Heart left ventricle (tissue), 16 donors: ENCODE results near the gene JAK3. TPM values are rescaled to one million over a fixed set of nuclear protein-coding genes. Genes with fewer than 3 reads are reported as not detected.
"Not testable (repeated sequence)": the region's sequence is repeated elsewhere in the genome, so short reads cannot be mapped to it uniquely, and the experiment has no call there.

ENCODE experiments used
- ATAC-seq, 4 donors: fragments of 200-7000 bp; cut with Tn5 transposase; one replicate each; pipeline ENCODE4 v1.9.1; 2020 to 2022; ENCODE audit warnings: moderate library complexity in 4 of 4, mild to moderate bottlenecking in 3 of 4, moderate number of reproducible peaks in 1 of 4
- DNase-seq, 5 donors: peaks; one replicate each; pipeline ENCODE4 v3.0.0-alpha.2; 2020
- H3K27ac ChIP-seq, 12 donors: fragments of 200-600 bp; sonication (generic) in 4 of 12; one replicate each; pipeline versions ENCODE4 v1.5.0 to v1.8.0; 2016 to 2022; ENCODE audit warnings: mild to moderate bottlenecking in 2 of 12
- H3K27me3 ChIP-seq, 9 donors: fragments of 200-600 bp; sonication (generic) in 2 of 9; one replicate each; pipeline versions ENCODE4 v1.5.1 to v1.8.0; 2016 to 2022; ENCODE audit warnings: mild to moderate bottlenecking in 3 of 9
- H3K36me3 ChIP-seq, 9 donors: fragments of 200-600 bp; sonication (generic) in 2 of 9; one replicate each; pipeline versions ENCODE4 v1.5.0 to v1.8.0; 2018 to 2022; ENCODE audit warnings: mild to moderate bottlenecking in 2 of 9
- H3K4me1 ChIP-seq, 12 donors: fragments of 200-600 bp; sonication (generic) in 4 of 12; one replicate each; pipeline versions ENCODE4 v1.5.0 to v1.8.0; 2016 to 2022; ENCODE audit warnings: mild to moderate bottlenecking in 3 of 12
- H3K4me3 ChIP-seq, 12 donors: fragments of 200-600 bp; sonication (generic) in 4 of 12; one replicate each; pipeline versions ENCODE4 v1.5.0 to v1.8.0; 2017 to 2022; ENCODE audit warnings: mild to moderate bottlenecking in 9 of 12, moderate library complexity in 4 of 12
- H3K9me3 ChIP-seq, 12 donors: fragments of 200-600 bp; sonication (generic) in 4 of 12; one replicate each; pipeline versions ENCODE4 v1.5.0 to v1.8.0; 2016 to 2022; ENCODE audit warnings: mild to moderate bottlenecking in 1 of 12
- POLR2A ChIP-seq, 2 donors: fragments of 450-650 bp; IDR thresholded peaks; one replicate each; pipeline ENCODE4 v1.6.1; 2017; ENCODE audit warnings: antibody characterized with exemption in 2 of 2, mild to moderate bottlenecking in 2 of 2, moderate library complexity in 2 of 2
- WGBS, 4 donors: extraction: QIAGEN DNeasy Blood & Tissue Kit in 2 of 4; methylation state at CpG; one replicate each; pipeline versions ENCODE4 v1.1.5 to v1.1.7; 2013 to 2018; 5-methylcytosine and 5-hydroxymethylcytosine counted together
- intact Hi-C, 10 donors: fragments of 100-400 bp; cut with DNase I; formaldehyde crosslinking; loops; one replicate each; pipeline versions ENCODE4 v1.11.1 to v1.14.2; 2022
- polyA plus RNA-seq, 2 donors: library from polyadenylated mRNA; stranded (reverse); fragments of 200-250 nt; gene quantifications; one replicate each; pipeline ENCODE4 v1.2.3, GENCODE V29; 2013
- total RNA-seq, 9 donors: library from RNA; depleted of rRNA in 2 of 9; stranded (reverse); fragments of >200 nt in 2 of 9; fragmentation: NEBNext Ultra II Directional in 3 of 9; extraction: Animal tissue kit (Norgen Biotek cat#: 25700) in 3 of 9; gene quantifications; one replicate each; pipeline versions ENCODE4 v1.1.0 to v1.2.4, GENCODE V29; 2016 to 2023
- TF ChIP-seq, protein P1 (sequence below), 12 donors: fragments of 200-600 bp; sonication (generic) in 4 of 12; IDR thresholded peaks; one replicate each; pipeline versions ENCODE4 v1.5.0 to v1.8.0; 2018 to 2022; ENCODE audit warnings: antibody characterized with exemption in 12 of 12, mild to moderate bottlenecking in 5 of 12
- donor health status: ischemic (EF 13 %, LVEDD 7.1; RV severe dilation, severe dysfunction).
- donor health status: healthy with polysubstance abuse.
- donor health status: DM: no; HTN: yes; CAD: no.
- donor health status: DM: no; HTN: no; CAD: no.
- donor health status: ischemic (EF 25% LVEDD 6.9; RV normal size, moderate dysfunction).
- donor health status: ischemic (EF 25% LVEDD 5.7; RV mildly dilated, moderate dysfunction).
- donor health status: healthy.
- donor health status: DM: yes; HTN: yes; CAD: no.
- donor health status: ischemic (EF 35%, LVEDD 5.7; RV mildly dilated, moderate dysfunction).
- donor health status: nonischemic (EF 11% LVEDD 7.7; RV severe dilation, severe dysfunction).
- donor health status: DM: yes; HTN: yes; CAD: no.
- donor health status: PGD.
- donor health status: ischemic (EF 29% LVEDD 5.4; RV normal size, mild dysfunction).
- donor health status: nonischemic (EF 23%, LVEDD 6.1; RV moderate dilation, normal function).

JAK3 gene
- total and polyA plus RNA-seq, 11 donors: 0.77 to 29.2 (median 1.8) TPM

DNA sequence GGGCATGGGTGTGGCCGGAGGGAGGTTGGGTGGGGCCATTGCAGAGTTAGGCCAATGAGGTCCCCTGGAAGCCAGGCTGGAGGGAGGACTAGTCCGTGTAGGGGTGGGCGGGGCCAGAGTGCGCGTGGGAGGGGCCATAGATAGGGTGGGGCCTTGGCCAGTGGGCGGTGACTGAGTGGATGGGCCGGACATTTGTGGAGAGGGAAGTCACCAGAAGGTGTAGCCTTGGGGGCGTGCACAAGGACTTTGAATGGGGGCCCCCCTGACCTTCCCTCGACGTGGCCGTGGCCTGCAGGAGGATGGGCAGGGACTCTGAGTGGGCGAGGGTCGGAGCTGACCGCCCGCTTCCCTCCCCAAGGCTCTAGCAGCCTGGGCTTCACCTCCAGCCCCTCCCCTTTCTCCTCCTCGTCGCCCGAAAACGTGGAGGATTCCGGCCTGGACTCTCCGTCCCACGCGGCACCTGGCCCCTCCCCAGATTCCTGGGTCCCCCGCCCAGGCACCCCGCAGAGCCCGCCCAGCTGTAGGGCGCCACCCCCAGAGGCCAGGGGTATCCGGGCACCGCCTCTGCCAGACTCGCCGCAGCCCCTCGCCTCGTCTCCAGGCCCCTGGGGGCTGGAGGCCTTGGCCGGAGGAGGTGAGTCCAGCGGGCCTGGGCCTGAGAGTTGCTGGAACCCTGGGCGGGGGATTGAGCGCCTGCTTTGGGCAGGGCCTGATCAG lies 69.4 kb downstream of the JAK3 start:
- 5 to 9% (median 6%) methylated on average over 10 to 37 of the region's 37 CpGs for WGBS, 4 donors
- intact Hi-C loops: loop anchor here in 4 of 10 donors (10.0 kb wide), 3 partner anchors 164 to 324 kb away; no protein-coding TSS in a partner anchor
- Histone ChIP-seq H3K27ac (no peak overlapping the region), H3K4me1 (peaks cover 0 to 9% (median 0%) of the 10 kb centered on the region in 12 donors), H3K36me3 (no peaks in the 10 kb centered on the region), H3K4me3 (peak overlapping the region in 1 of 12 donors; percentile 43), H3K27me3 (peaks cover 0 to 72% (median 31%) of the 10 kb centered on the region in 9 donors), H3K9me3 (no peaks in the 10 kb centered on the region)
- DNase-seq (peak in 4 of 5 donors; percentile 39 to 82 (median 55)), ATAC-seq (peak in 3 of 4 donors; percentile 60 to 83 (median 67))
- TF ChIP-seq POLR2A (IDR thresholded peaks at IDR 0.05): no peak
- TF ChIP-seq, protein P1, sequence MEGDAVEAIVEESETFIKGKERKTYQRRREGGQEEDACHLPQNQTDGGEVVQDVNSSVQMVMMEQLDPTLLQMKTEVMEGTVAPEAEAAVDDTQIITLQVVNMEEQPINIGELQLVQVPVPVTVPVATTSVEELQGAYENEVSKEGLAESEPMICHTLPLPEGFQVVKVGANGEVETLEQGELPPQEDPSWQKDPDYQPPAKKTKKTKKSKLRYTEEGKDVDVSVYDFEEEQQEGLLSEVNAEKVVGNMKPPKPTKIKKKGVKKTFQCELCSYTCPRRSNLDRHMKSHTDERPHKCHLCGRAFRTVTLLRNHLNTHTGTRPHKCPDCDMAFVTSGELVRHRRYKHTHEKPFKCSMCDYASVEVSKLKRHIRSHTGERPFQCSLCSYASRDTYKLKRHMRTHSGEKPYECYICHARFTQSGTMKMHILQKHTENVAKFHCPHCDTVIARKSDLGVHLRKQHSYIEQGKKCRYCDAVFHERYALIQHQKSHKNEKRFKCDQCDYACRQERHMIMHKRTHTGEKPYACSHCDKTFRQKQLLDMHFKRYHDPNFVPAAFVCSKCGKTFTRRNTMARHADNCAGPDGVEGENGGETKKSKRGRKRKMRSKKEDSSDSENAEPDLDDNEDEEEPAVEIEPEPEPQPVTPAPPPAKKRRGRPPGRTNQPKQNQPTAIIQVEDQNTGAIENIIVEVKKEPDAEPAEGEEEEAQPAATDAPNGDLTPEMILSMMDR (IDR thresholded peaks at IDR 0.05): no peak

DNA sequence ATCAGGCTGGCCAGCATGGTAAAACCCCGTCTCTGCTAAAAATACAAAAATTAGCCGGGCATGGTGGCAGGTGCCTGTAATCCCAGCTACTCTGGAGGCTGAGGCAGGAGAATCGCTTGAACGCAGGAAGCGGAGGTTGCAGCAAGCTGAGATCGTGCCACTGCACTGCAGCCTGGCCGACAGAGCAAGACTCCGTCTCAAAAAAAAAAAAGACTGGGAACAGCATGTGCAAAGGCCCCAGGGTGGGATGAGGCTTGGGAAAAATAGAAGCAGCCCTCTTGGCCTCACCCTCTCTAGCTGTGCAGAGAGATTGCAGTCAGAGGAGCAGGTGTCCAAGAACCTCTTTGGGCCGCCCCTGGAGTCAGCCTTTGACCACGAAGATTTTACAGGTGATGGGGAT lies 69.9 kb downstream of the JAK3 start:
- H3K27ac ChIP-seq, DNase-seq, H3K4me1 ChIP-seq, H3K36me3 ChIP-seq, H3K4me3 ChIP-seq, ATAC-seq, H3K9me3 ChIP-seq: not testable (repeated sequence)
- 72 to 80% (median 74%) methylated on average over 10 of the region's 10 CpGs for WGBS, 4 donors
- intact Hi-C loops: loop anchor here in 4 of 10 donors (10.0 kb wide), 3 partner anchors 163 to 323 kb away; no protein-coding TSS in a partner anchor
- H3K27me3 ChIP-seq: peaks cover 0 to 72% (median 31%) of the 10 kb centered on the region in 9 donors

DNA sequence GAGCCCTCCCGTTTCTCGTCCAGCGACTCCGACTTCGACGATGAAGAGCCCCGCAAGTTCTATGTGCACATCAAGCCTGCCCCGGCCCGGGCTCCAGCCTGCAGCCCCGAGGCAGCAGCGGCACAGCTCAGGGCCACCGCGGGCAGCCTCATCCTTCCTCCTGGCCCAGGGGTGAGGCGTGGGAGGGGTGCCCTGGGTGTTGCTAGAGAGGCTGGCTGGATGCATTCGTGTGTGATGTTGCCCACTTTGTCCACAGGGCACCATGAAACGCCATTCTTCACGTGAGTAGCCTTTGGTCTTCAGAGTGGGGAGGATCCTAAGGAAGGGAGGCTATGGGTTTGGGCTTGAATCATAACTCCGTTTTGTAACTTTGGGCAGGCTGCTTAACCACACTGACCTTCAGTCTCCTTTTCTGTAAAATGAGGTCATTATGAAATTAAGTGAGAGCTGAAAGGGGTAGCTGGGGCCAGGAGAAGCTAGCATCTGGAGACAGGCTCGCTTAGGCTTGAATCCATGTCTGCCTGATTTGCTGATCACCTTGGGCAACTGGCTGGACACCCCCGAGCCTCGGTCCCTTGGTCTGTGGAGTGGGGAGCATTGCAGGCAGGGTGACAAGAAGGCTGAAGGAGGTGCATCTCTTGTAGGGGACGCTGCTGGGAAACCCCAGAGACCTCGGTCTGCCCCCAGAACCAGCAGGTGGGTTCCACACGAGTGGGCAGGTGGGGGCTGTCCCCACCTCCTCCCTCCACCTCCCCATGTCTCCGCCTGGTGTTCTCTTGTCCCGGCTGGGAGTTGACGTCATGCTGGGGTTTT lies 71.6 kb downstream of the JAK3 start:
- intact Hi-C loops: loop anchor here in 4 of 10 donors (10.0 kb wide), 3 partner anchors 161 to 321 kb away; no protein-coding TSS in a partner anchor
- DNase-seq: no peak
- H3K36me3 ChIP-seq: no peaks in the 10 kb centered on the region
- peaks cover 0 to 9% (median 0%) of the 10 kb centered on the region in 12 donors for H3K4me1 ChIP-seq
- no peak for ATAC-seq
- peaks cover 0 to 64% (median 28%) of the 10 kb centered on the region in 9 donors for H3K27me3 ChIP-seq
- no peaks in the 10 kb centered on the region for H3K9me3 ChIP-seq
- WGBS, 4 donors: 71 to 74% (median 72%) methylated on average over 26 to 27 of the region's 27 CpGs
- no peak overlapping the region for H3K4me3 ChIP-seq
- no peak overlapping the region for H3K27ac ChIP-seq
- TF ChIP-seq POLR2A (IDR thresholded peaks at IDR 0.05): no peak

DNA sequence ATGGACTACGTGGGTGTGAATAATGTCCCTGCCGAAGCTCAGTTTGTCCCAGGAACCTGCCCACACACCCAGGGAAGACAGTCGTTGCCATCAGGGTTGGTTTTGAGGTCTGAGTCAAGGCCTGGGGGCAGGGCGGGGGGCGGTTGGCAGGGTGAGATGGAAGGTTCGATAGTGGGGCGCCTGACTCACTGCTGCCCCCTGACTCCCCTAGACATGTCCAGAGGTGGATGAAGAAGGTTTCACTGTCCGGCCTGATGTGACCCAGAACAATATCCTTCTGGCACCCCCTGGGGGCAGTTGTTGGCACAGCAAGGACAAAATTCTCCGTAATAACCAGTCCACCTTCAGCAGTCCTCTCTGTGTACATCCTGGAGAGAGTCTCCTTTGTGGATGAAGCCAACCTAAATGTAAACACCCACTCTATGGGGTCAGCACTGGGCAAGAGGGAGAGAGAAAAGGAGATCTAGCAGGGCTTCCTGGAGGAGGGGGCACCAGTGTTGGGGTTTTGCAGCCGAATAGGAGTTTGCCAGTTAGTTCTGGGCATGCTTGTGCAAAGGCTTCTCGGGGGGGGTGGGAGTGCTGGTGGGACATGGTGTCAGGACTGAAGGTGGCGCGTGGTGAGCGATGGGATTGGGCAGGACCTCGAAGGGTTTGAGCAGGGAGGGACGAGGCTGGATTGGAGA lies 72.4 kb downstream of the JAK3 start:
- ATAC-seq (no peak), DNase-seq (no peak)
- H3K9me3 ChIP-seq: no peaks in the 10 kb centered on the region
- peaks cover 0 to 56% (median 21%) of the 10 kb centered on the region in 9 donors for H3K27me3 ChIP-seq
- H3K27ac ChIP-seq: no peak overlapping the region
- peaks cover 0 to 9% (median 0%) of the 10 kb centered on the region in 12 donors for H3K4me1 ChIP-seq
- TF ChIP-seq, protein P1 (IDR thresholded peaks at IDR 0.05): peak in 7 of 12 donors; percentile 17 to 49 (median 43)
- no peak for TF ChIP-seq POLR2A (IDR thresholded peaks at IDR 0.05)
- 56 to 66% (median 63%) methylated on average over 15 to 16 of the region's 16 CpGs for WGBS, 4 donors
- no peaks in the 10 kb centered on the region for H3K36me3 ChIP-seq
- intact Hi-C loops: loop anchor here in 4 of 10 donors (10.0 kb wide), 3 partner anchors 161 to 321 kb away; no protein-coding TSS in a partner anchor
- no peak overlapping the region for H3K4me3 ChIP-seq

Other genes starting within 250 kb of the JAK3 start
- 1 to 10 TPM in 1 of 9 donors, under 1 TPM in 7, not detected in 1; 0.02 to 1.1 (median 0.09) TPM for gene UNC13A, start 159.6 kb downstream of the JAK3 start, total RNA-seq
- under 1 TPM; 0.04 to 0.19 TPM for gene UNC13A, start 159.6 kb downstream of the JAK3 start, polyA plus RNA-seq
- gene MAP1S, start 128.5 kb downstream of the JAK3 start, total RNA-seq: 10 to 100 TPM; 19.5 to 47.9 (median 24.1) TPM
- gene MAP1S, start 128.5 kb downstream of the JAK3 start, polyA plus RNA-seq: 10 to 100 TPM; 17.1 to 20.0 TPM
- gene FCHO1, start 96.5 kb downstream of the JAK3 start, total RNA-seq: 1 to 10 TPM in 4 of 9 donors, under 1 TPM in 5; 0.29 to 3.3 (median 0.77) TPM
- under 1 TPM; 0.34 to 0.49 TPM for gene FCHO1, start 96.5 kb downstream of the JAK3 start, polyA plus RNA-seq
- gene B3GNT3, start 52.8 kb downstream of the JAK3 start, total RNA-seq: not detected
- not detected for gene B3GNT3, start 52.8 kb downstream of the JAK3 start, polyA plus RNA-seq
- under 1 TPM in 1 of 9 donors, not detected in 8; 0.56 TPM for gene INSL3, start 26.5 kb downstream of the JAK3 start, total RNA-seq
- gene INSL3, start 26.5 kb downstream of the JAK3 start, polyA plus RNA-seq: not detected
- gene RPL18A, start 11.9 kb upstream of the JAK3 start, total RNA-seq: 1,000 to 10,000 TPM in 2 of 9 donors, 100 to 1,000 TPM in 7; 566 to 1,124 (median 752) TPM
- gene RPL18A, start 11.9 kb upstream of the JAK3 start, polyA plus RNA-seq: 1,000 to 10,000 TPM in 1 of 2 donors, 100 to 1,000 TPM in 1; 787 to 2,031 TPM
- gene SLC5A5, start 24.0 kb upstream of the JAK3 start, total RNA-seq: not detected
- not detected for gene SLC5A5, start 24.0 kb upstream of the JAK3 start, polyA plus RNA-seq
- 100 to 1,000 TPM in 1 of 9 donors, 10 to 100 TPM in 8; 45.4 to 115 (median 66.1) TPM for gene CCDC124, start 85.0 kb upstream of the JAK3 start, total RNA-seq
- 100 to 1,000 TPM; 157 to 195 TPM for gene CCDC124, start 85.0 kb upstream of the JAK3 start, polyA plus RNA-seq
- gene KCNN1, start 119.1 kb upstream of the JAK3 start, total RNA-seq: under 1 TPM in 2 of 9 donors, not detected in 7; 0.07 to 0.27 TPM
- gene KCNN1, start 119.1 kb upstream of the JAK3 start, polyA plus RNA-seq: under 1 TPM; 0.03 to 0.08 TPM
- 10 to 100 TPM in 4 of 9 donors, 1 to 10 TPM in 5; 5.8 to 35.5 (median 9.9) TPM for gene ARRDC2, start 160.2 kb upstream of the JAK3 start, total RNA-seq
- 10 to 100 TPM; 14.9 to 26.1 TPM for gene ARRDC2, start 160.2 kb upstream of the JAK3 start, polyA plus RNA-seq
- 1 to 10 TPM in 2 of 9 donors, under 1 TPM in 5, not detected in 2; 0.40 to 8.1 (median 0.66) TPM for gene IL12RB1, start 239.0 kb upstream of the JAK3 start, total RNA-seq
- gene IL12RB1, start 239.0 kb upstream of the JAK3 start, polyA plus RNA-seq: under 1 TPM; 0.19 to 0.35 TPM
- gene MAST3, start 249.8 kb upstream of the JAK3 start, total RNA-seq: 1 to 10 TPM; 2.8 to 9.8 (median 5.2) TPM
- 1 to 10 TPM; 1.5 to 2.9 TPM for gene MAST3, start 249.8 kb upstream of the JAK3 start, polyA plus RNA-seq